Neural crest cell (in vitro differentiated cells): ENCODE measurements around the gene SLC17A7. TPM values are rescaled to one million over a fixed set of nuclear protein-coding genes. Genes with fewer than 3 reads are reported as not detected.

Experiments used
- DNase-seq: peaks from one replicate; pipeline ENCODE4 v3.0.0; 2021; ENCODE audit warnings: low read depth, mixed read lengths, low spot score
- H3K27ac Mint-ChIP-seq: one replicate; pipeline ENCODE4 v1.8.0; 2021; ENCODE audit warnings: mild to moderate bottlenecking, mixed read lengths; ENCODE audit not compliant: unreplicated experiment
- H3K27me3 Mint-ChIP-seq: 2 replicates; pipeline ENCODE4 v1.8.0; 2021; ENCODE audit warnings: low read depth, mild to moderate bottlenecking, mixed read lengths
- H3K36me3 Mint-ChIP-seq: 2 replicates; pipeline ENCODE4 v1.8.0; 2021; ENCODE audit warnings: low read depth, mild to moderate bottlenecking, mixed read lengths
- H3K4me1 Mint-ChIP-seq: 2 replicates; pipeline ENCODE4 v1.8.0; 2021; ENCODE audit warnings: mixed read lengths
- H3K4me3 Mint-ChIP-seq: one replicate; pipeline ENCODE4 v1.8.0; 2021; ENCODE audit warnings: mild to moderate bottlenecking, mixed read lengths
- H3K9me3 Mint-ChIP-seq: 2 replicates; pipeline ENCODE4 v1.8.0; 2021; ENCODE audit warnings: mixed read lengths
- total RNA-seq: library from RNA; stranded (reverse); gene quantifications from 2 replicates; pipeline ENCODE4 v1.2.1, GENCODE V29; 2021
- TF ChIP-seq, protein P1 (sequence below): fragments of 200-600 bp; sonication (generic); conservative IDR thresholded peaks from 2 replicates; pipeline ENCODE4 v1.5.0; 2021; ENCODE audit warnings: antibody characterized with exemption, mild to moderate bottlenecking

The SLC17A7 gene
- total RNA-seq, 1 donor from 2014 or later = 0.23 TPM

- no peak overlapping the region for H3K4me3 Mint-ChIP-seq
- no peaks in the 10 kb centered on the region for H3K36me3 Mint-ChIP-seq
- H3K9me3 Mint-ChIP-seq = no peaks in the 10 kb centered on the region
- TF ChIP-seq, protein P1, sequence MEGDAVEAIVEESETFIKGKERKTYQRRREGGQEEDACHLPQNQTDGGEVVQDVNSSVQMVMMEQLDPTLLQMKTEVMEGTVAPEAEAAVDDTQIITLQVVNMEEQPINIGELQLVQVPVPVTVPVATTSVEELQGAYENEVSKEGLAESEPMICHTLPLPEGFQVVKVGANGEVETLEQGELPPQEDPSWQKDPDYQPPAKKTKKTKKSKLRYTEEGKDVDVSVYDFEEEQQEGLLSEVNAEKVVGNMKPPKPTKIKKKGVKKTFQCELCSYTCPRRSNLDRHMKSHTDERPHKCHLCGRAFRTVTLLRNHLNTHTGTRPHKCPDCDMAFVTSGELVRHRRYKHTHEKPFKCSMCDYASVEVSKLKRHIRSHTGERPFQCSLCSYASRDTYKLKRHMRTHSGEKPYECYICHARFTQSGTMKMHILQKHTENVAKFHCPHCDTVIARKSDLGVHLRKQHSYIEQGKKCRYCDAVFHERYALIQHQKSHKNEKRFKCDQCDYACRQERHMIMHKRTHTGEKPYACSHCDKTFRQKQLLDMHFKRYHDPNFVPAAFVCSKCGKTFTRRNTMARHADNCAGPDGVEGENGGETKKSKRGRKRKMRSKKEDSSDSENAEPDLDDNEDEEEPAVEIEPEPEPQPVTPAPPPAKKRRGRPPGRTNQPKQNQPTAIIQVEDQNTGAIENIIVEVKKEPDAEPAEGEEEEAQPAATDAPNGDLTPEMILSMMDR = no peak
- H3K4me1 Mint-ChIP-seq = peaks cover 10% of the 10 kb centered on the region
- no peak for DNase-seq
- no peak overlapping the region for H3K27ac Mint-ChIP-seq
- H3K27me3 Mint-ChIP-seq = peaks cover 58% of the 10 kb centered on the region
Observed at GRCh38 chr19:49415810-49416200, 25.5 kb downstream of the SLC17A7 start.

DNA sequence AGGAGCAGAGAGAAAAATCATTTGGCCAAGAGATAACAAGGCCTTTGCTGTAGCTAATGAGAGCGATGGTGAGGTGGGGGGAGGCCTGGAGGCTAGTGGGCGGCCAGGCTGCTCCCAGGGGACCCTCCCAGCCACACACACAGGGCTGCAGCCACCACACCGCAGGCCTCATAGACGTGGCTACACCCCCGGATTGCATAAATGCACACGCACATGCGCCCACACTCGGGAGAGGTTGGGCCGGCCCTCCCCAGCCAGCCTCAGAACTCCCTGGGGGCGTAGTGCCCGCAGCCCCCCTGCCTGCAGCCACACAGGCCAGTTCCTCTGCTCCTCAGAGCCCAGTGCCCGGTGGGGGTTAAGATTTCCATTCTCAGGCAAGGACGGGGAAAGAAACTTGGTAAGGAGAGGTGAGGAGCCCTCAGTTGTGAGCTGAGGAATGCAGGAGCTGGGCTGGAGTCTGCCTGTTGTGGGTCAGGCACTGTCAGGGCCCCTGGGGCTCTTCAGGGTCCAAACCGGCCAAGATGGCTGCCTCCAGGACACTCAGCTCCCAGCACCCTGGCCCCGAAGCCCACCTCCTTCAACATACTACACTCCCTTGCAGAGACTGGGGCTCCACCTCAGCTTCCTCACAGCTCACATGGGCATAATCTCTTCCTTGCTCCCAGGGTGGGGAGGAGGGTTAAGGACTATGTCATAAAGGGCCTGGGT lies 26.1 kb downstream of the SLC17A7 start:
- H3K4me3 Mint-ChIP-seq = no peak overlapping the region
- no peak overlapping the region for H3K27ac Mint-ChIP-seq
- no peak for DNase-seq
- TF ChIP-seq, protein P1 = no peak
- peaks cover 53% of the 10 kb centered on the region for H3K27me3 Mint-ChIP-seq
- peaks cover 8% of the 10 kb centered on the region for H3K4me1 Mint-ChIP-seq
- H3K36me3 Mint-ChIP-seq = no peaks in the 10 kb centered on the region
- no peaks in the 10 kb centered on the region for H3K9me3 Mint-ChIP-seq

DNA sequence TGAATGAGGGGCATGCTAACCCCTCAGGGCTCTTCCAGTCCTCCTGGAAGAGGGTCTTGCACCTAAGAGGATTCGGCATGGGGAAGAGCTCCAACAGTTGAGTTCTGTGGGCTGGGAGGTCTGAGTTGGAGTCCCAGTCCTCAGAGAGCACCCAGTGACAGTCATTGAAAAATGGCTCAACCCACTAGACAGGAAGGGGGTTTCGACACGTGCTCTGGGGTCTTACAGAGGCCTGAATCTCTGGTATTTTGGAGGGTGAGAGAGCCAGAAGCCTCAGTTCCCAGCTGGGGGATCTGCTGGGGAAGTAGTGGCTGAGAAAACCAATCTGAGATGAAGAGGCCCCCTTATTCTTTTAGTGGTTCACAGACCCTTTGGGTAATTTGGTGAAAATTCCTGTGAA lies 27.1 kb downstream of the SLC17A7 start:
- H3K36me3 Mint-ChIP-seq = no peaks in the 10 kb centered on the region
- peaks cover 43% of the 10 kb centered on the region for H3K27me3 Mint-ChIP-seq
- no peaks in the 10 kb centered on the region for H3K9me3 Mint-ChIP-seq
- no peak overlapping the region for H3K4me3 Mint-ChIP-seq
- H3K27ac Mint-ChIP-seq = no peak overlapping the region
- peaks cover 8% of the 10 kb centered on the region for H3K4me1 Mint-ChIP-seq
- TF ChIP-seq, protein P1 = no peak
- DNase-seq = no peak

DNA sequence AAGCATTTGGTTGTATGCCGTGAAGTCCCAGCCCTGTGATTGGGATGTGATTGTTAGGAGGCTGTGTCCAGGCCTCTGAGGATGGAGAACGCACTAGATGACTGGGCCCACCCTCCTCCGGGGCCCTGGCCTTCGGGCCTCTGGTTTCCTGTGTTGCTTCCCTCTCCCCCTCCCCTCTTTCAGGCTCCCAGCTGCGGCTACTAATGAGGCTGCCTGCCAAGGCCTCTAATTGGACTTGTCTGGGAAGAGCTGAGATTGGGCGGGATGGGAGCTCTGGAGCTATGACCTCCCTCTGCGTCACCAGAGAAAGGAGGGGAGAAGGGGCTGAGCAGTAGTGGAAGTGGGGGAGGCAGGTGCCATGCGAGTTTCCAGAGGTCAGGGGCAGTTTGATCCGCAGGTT lies 28.0 kb downstream of the SLC17A7 start:
- Mint-ChIP-seq H3K9me3 (no peaks in the 10 kb centered on the region), H3K27ac (no peak overlapping the region), H3K27me3 (peaks cover 34% of the 10 kb centered on the region), H3K36me3 (no peaks in the 10 kb centered on the region), H3K4me3 (no peak overlapping the region), H3K4me1 (peaks cover 8% of the 10 kb centered on the region)
- DNase-seq = no peak
- TF ChIP-seq, protein P1 = no peak

DNA sequence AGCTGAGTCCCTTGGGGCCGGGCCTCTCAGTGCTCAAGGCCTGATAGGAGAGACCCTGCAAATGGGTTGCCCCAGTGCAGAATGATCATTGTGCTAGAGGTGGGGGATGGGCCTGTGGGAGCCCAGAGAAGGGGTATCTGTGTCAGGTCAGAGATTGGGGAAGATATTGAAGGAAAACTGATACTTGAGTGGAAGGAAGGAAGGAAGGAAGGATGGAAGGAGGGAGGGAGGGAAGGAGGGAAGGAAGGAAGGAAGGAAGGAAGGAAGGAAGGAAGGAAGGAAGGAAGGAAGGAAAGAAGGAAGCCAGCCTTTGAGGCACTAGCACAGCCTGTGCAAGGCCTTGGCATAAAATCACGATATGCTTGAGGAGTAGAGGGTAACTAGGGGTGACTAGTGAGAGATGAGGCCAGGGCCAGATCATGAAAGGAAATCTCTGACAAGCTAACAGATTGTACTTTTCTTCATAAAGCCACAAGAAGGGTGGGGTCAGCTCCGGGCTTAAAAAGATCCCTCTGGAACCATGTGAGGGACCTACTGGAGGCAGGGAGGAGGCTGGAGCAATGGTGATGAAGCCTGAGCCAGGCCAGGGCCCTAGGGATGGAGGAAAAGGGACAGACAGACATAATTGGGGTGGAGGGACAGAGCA lies 29.5 kb downstream of the SLC17A7 start:
- Mint-ChIP-seq H3K27me3 (peaks cover 20% of the 10 kb centered on the region), H3K4me1 (peaks cover 8% of the 10 kb centered on the region), H3K4me3 (no peak overlapping the region), H3K27ac (no peak overlapping the region), H3K36me3 (no peaks in the 10 kb centered on the region), H3K9me3 (no peaks in the 10 kb centered on the region)
- DNase-seq = no peak
- TF ChIP-seq, protein P1 = no peak
